ENCODE measurements around the gene EFCAB6. TPM values are rescaled to one million over a fixed set of nuclear protein-coding genes. Genes with fewer than 3 reads are reported as not detected.

Gene EFCAB6
- total and polyA plus RNA-seq, 2 of the 4 experiments (the other 2 are of a cell fraction), result 0.44 to 1.1 TPM

GRCh38 chr22:43742154-43742950, 69.8 kb downstream of the EFCAB6 start:
- no peak overlapping the region for H2BK5ac ChIP-seq (ENCODE audit: low read depth, low read length, poor library complexity, severe bottlenecking)
- no CpG with 5 or more reads among the region's 15 CpGs for WGBS, 2 experiments (ENCODE audit: extremely low coverage in 2 of 2, insufficient read length in 1 of 2)

More at GRCh38 chr22:43742154-43742950, 69.8 kb downstream of the EFCAB6 start:
- Histone ChIP-seq H4K20me1 (ENCODE audit: insufficient read depth, low read length) (no peaks in the 10 kb centered on the region), H2BK120ac (ENCODE audit: low read depth, low read length) (no peak overlapping the region), H3K27me3 (ENCODE audit: control insufficient read depth, insufficient read depth, low read length) (peaks cover 32% of the 10 kb centered on the region; the same call in 1 of the 2 replicates), H2BK20ac (ENCODE audit: low read depth, low read length) (no peak overlapping the region), H3K36me3 (ENCODE audit: control insufficient read depth, insufficient read depth, low read length) (no peaks in the 10 kb centered on the region), H4K91ac (ENCODE audit: insufficient read depth, low read depth, low read length) (no peak overlapping the region), H3K18ac (ENCODE audit: low read depth, low read length) (no peak overlapping the region), H3K9me1 (ENCODE audit: insufficient read depth, low read length) (no peaks in the 10 kb centered on the region; the same call in 1 of the 2 replicates), H3K23ac (ENCODE audit: low read depth, low read length) (no peak overlapping the region), H3K27ac (ENCODE audit: insufficient read depth, low read length) (no peak overlapping the region), H4K8ac (ENCODE audit: low read depth in 2 of 2, low read length in 2 of 2) (no peak overlapping the region), H3K4me2 (ENCODE audit: low read depth, low read length) (no peak overlapping the region), H3K14ac (replicated peaks; ENCODE audit: low read depth, low read length) (no peak overlapping the region), H3K4me3 (ENCODE audit: insufficient read depth, low read depth, low read length) (no peak overlapping the region), H2AK9ac (replicated peaks; ENCODE audit: low read depth, low read length, poor library complexity) (no peak overlapping the region), H2BK15ac (ENCODE audit: low read depth, low read length) (no peak overlapping the region), H3K4me1 (ENCODE audit: control insufficient read depth, insufficient read depth, low read length) (no peaks in the 10 kb centered on the region), H3K56ac (ENCODE audit: extremely low read depth, insufficient read depth, low read length) (no peak overlapping the region), H3K79me1 (ENCODE audit: low read depth in 1 of 2, low read length in 2 of 2) (no peaks in the 10 kb centered on the region), H4K5ac (ENCODE audit: low read depth, low read length) (no peak overlapping the region), H3K9ac (ENCODE audit: low read depth, low read length) (no peak overlapping the region), H2AFZ (replicated peaks; ENCODE audit: low read length, poor library complexity) (no peak overlapping the region), H3K9me3 (ENCODE audit: control insufficient read depth, insufficient read depth, low read length) (no peaks in the 10 kb centered on the region), H3K4ac (ENCODE audit: low read depth, low read length) (no peak overlapping the region), H2AK5ac (ENCODE audit: low read depth, low read length) (no peak overlapping the region)
- ChIA-PET POLR2A (ENCODE audit: unreplicated experiment) (no interaction called here), CTCF (no interaction called here)
- in situ Hi-C loops (cut with MboI; ENCODE audit: low sequenced_read_pairs) (no loop called here), intact Hi-C loops (cut with micrococcal nuclease) (no loop called here), dilution Hi-C loops (cut with HindIII; ENCODE audit: low sequenced_read_pairs, unreplicated experiment) (no loop called here)
- no TSS peak for BruUV-seq (replicated peaks)
- ATAC-seq (ENCODE audit: low read depth) (no peak), DNase-seq (no peak)
- TF ChIP-seq USF2 (IDR thresholded peaks at IDR 0.05; ENCODE audit: low read depth, low read length), result no peak
- TF ChIP-seq RCOR1 (IDR thresholded peaks at IDR 0.05; ENCODE audit: insufficient replicate concordance, low read length), result no peak
- no peak for TF ChIP-seq MAFK (IDR thresholded peaks at IDR 0.05; ENCODE audit: low read depth, low read length)
- TF ChIP-seq SMC3 (IDR thresholded peaks at IDR 0.05; ENCODE audit: low read depth, low read length), result no peak
- TF ChIP-seq CEBPB (IDR thresholded peaks at IDR 0.05; ENCODE audit: low read depth, low read length), result no peak
- TF ChIP-seq RAD21 (IDR thresholded peaks at IDR 0.05; ENCODE audit: low read length), result no peak
- no peak for TF ChIP-seq POLR2A (IDR thresholded peaks at IDR 0.05; ENCODE audit: low read depth, low read length)
- TF ChIP-seq NFE2L2 (IDR thresholded peaks at IDR 0.05; ENCODE audit: low read depth, low read length), result no peak
- TF ChIP-seq RFX5 (IDR thresholded peaks at IDR 0.05; ENCODE audit: low read depth, low read length), result no peak
- no peak for TF ChIP-seq CTCF (conservative IDR thresholded peaks at IDR 0.05; ENCODE audit: low read depth, low read length)
- no peak for TF ChIP-seq FOS (IDR thresholded peaks at IDR 0.05; ENCODE audit: low read depth, low read length)
- no peak for TF ChIP-seq MXI1 (IDR thresholded peaks at IDR 0.05; ENCODE audit: borderline replicate concordance, low read depth, low read length)
- no peak for TF ChIP-seq CHD1 (IDR thresholded peaks at IDR 0.05; ENCODE audit: low read depth, low read length)
- no peak for TF ChIP-seq MAZ (IDR thresholded peaks at IDR 0.05; ENCODE audit: borderline replicate concordance, low read depth, low read length)
- no peak for TF ChIP-seq ELK1 (IDR thresholded peaks at IDR 0.05; ENCODE audit: borderline replicate concordance, low read depth, low read length)
